KMS-11 (cell line): ENCODE measurements around the gene TK2.
"Not testable (repeated sequence)": the region's sequence is repeated elsewhere in the genome, so short reads cannot be mapped to it uniquely, and the experiment has no call there.

ENCODE experiments used
- H2AFZ ChIP-seq: fragments of 200-600 bp; sonication (generic); 2 replicates; pipeline ENCODE4 v1.6.1; 2016; ENCODE audit warnings: antibody characterized with exemption, mixed run types, low read depth
- H3K27ac ChIP-seq: fragments of 200-600 bp; sonication (generic); 2 replicates; pipeline ENCODE4 v1.6.1; 2016; ENCODE audit warnings: mild to moderate bottlenecking, mixed run types
- H3K27me3 ChIP-seq: fragments of 200-600 bp; sonication (generic); 2 replicates; pipeline ENCODE4 v1.6.1; 2017; ENCODE audit warnings: mild to moderate bottlenecking, low read depth, mixed run types, moderate library complexity; ENCODE audit not compliant: insufficient read depth
- H3K36me3 ChIP-seq: fragments of 200-600 bp; sonication (generic); 2 replicates; pipeline ENCODE4 v1.6.1; 2017; ENCODE audit warnings: mild to moderate bottlenecking, mixed run types; ENCODE audit not compliant: insufficient read depth
- H3K4me1 ChIP-seq: fragments of 200-600 bp; sonication (generic); 2 replicates; pipeline ENCODE4 v1.6.1; 2016; ENCODE audit warnings: mild to moderate bottlenecking, low read depth, mixed run types; ENCODE audit not compliant: poor library complexity, severe bottlenecking
- H3K4me2 ChIP-seq: fragments of 200-600 bp; sonication (generic); 2 replicates; pipeline ENCODE4 v1.7.0; 2016; ENCODE audit warnings: mild to moderate bottlenecking, mixed run types
- H3K4me3 ChIP-seq: fragments of 200-600 bp; sonication (generic); IDR thresholded peaks from 2 replicates; pipeline ENCODE4 v1.6.1; 2017; ENCODE audit warnings: low read depth, low read length, mixed read lengths; ENCODE audit not compliant: insufficient read depth
- H3K79me2 ChIP-seq: fragments of 200-600 bp; sonication (generic); 2 replicates; pipeline ENCODE4 v1.6.1; 2016; ENCODE audit warnings: low read depth, mixed run types; ENCODE audit not compliant: insufficient read depth
- H3K9ac ChIP-seq: fragments of 200-600 bp; sonication (generic); 2 replicates; pipeline ENCODE4 v1.6.1; 2016; ENCODE audit warnings: mild to moderate bottlenecking, mixed run types
- H4K20me1 ChIP-seq: fragments of 200-600 bp; sonication (generic); 2 replicates; pipeline ENCODE4 v1.6.1; 2016; ENCODE audit warnings: mild to moderate bottlenecking, mixed run types; ENCODE audit not compliant: insufficient read depth
- TF ChIP-seq, protein P1 (sequence below): fragments of 200-600 bp; sonication (generic); conservative IDR thresholded peaks from 2 replicates; pipeline ENCODE4 v1.6.1; 2017; ENCODE audit warnings: low read depth, mild to moderate bottlenecking, antibody characterized with exemption, low read length, moderate library complexity, mixed read lengths

TK2 gene

DNA sequence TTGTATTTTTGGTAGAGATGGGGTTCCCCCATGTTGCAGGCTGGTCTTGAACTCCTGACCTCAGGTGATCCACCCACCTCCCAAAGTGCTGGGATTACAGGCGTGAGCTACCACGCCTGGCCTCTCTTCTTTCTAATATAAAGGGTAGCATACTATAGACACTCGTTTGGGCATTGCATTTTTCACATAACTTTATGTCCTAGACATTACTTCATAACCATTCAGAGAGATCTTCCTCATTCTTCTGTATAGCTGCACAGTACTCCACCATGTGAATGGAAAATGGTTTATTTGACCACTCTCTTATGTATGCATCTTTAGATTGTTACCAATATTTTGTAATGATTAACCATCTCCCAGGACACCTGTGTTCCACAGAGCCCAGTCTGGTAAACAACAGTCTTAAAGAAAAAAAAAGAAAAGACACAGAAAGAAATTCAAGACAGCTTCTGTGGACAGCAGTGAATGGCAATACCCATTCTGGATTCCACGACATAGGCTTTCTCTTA lies 42.1 kb downstream of the TK2 start:
- no peaks in the 10 kb centered on the region for H3K79me2 ChIP-seq
- no peak overlapping the region for H3K9ac ChIP-seq
- no peak overlapping the region for H3K4me3 ChIP-seq
- H3K27ac ChIP-seq: no peak overlapping the region
- H4K20me1 ChIP-seq: no peaks in the 10 kb centered on the region
- H3K4me1 ChIP-seq: peaks cover 12% of the 10 kb centered on the region
- H3K4me2 ChIP-seq: no peak overlapping the region
- H3K36me3 ChIP-seq: no peaks in the 10 kb centered on the region
- H3K27me3 ChIP-seq: no peaks in the 10 kb centered on the region
- TF ChIP-seq, protein P1, sequence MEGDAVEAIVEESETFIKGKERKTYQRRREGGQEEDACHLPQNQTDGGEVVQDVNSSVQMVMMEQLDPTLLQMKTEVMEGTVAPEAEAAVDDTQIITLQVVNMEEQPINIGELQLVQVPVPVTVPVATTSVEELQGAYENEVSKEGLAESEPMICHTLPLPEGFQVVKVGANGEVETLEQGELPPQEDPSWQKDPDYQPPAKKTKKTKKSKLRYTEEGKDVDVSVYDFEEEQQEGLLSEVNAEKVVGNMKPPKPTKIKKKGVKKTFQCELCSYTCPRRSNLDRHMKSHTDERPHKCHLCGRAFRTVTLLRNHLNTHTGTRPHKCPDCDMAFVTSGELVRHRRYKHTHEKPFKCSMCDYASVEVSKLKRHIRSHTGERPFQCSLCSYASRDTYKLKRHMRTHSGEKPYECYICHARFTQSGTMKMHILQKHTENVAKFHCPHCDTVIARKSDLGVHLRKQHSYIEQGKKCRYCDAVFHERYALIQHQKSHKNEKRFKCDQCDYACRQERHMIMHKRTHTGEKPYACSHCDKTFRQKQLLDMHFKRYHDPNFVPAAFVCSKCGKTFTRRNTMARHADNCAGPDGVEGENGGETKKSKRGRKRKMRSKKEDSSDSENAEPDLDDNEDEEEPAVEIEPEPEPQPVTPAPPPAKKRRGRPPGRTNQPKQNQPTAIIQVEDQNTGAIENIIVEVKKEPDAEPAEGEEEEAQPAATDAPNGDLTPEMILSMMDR: no peak
- H2AFZ ChIP-seq: no peak overlapping the region

DNA sequence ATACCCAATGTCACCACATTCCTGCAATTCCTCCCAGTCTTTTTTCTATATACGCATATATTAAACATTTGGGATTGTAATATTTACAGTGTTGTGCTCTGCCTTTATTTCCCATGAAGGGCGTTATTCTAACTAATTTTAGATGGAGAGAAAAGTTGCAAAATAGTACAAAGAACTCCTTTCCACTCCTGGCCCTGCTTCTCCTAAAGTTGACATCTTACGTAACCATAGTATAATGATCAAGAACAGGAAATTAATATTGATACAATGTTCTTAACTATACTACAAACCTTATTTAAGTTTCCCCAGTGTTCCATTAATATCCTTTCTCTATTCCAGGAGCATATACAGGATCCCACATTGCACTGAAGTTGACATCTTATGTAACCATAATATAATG lies 46.3 kb downstream of the TK2 start:
- Histone ChIP-seq H3K4me1 (no peaks in the 10 kb centered on the region), H3K27ac (no peak overlapping the region), H3K27me3 (no peaks in the 10 kb centered on the region), H3K36me3 (no peaks in the 10 kb centered on the region), H3K79me2 (no peaks in the 10 kb centered on the region), H2AFZ (no peak overlapping the region), H3K4me2 (no peak overlapping the region), H3K9ac (no peak overlapping the region), H3K4me3 (no peak overlapping the region), H4K20me1 (no peaks in the 10 kb centered on the region)
- TF ChIP-seq, protein P1: no peak

DNA sequence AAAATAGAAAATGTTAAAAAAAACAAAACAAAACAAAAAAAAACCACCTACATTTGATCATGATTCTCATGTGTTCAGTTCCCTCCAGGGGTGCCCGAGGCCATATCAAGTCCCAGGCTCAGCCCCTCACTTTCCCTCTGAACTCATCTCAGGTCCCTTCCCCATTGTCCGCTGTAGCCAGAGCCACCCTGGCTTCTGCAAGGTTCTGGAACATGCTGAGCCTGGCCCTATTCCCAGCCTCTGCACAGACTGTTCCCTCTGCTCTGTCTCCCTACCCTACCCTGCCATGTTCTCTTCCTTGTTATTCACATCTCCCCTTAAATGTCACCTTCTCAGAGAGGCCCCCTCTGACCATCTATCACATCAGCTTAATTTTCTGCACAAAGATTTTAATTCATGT lies 46.9 kb downstream of the TK2 start:
- Histone ChIP-seq H3K4me1 (no peaks in the 10 kb centered on the region), H3K36me3 (no peaks in the 10 kb centered on the region), H4K20me1 (no peaks in the 10 kb centered on the region), H3K79me2 (no peaks in the 10 kb centered on the region), H3K4me2 (no peak overlapping the region), H3K9ac (no peak overlapping the region), H3K4me3 (no peak overlapping the region), H3K27ac (no peak overlapping the region), H3K27me3 (no peaks in the 10 kb centered on the region), H2AFZ (no peak overlapping the region)
- TF ChIP-seq, protein P1: no peak

DNA sequence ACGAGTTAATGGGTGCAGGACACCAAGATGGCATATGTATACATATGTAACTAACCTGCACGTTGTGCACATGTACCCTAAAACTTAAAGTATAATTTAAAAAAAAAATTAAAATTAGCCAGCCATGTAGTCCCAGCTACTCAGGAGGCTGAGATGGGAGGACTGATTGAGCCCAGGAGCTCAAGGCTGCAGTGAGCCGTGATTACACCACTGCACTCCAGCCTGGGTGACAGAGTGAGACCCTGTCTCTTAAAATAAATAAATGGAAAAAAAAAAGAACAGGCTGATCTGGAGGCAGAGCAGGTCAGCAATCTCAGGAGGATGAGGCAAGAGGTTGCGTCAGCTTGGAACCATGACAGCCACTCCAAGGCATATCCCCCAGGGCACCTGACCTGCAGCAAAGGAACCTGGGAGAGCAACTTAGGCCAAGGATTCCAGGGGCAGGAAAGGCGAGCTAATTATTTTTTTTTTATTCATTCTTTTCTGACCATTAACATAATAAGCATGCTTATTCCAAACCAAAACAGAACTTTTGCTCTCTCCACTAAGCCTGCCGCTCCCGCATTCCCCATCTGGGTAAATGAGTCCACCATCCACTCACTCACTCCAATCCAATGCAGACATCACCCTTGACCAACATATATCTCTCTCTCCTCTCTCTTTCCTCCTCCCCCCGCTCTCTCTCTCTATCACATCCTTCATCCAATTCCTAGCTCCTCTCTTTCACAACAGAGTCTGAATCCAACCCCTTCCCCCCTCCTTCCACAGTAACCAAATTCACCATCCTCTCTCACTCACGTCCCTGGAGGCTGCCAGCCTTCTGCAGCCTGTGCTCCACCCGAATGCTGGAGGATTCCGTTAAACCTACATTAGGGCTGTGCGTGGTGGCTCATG lies 47.7 kb downstream of the TK2 start:
- no peaks in the 10 kb centered on the region for H3K4me1 ChIP-seq
- H3K4me2 ChIP-seq: no peak overlapping the region
- no peak overlapping the region for H2AFZ ChIP-seq
- H3K79me2 ChIP-seq: no peaks in the 10 kb centered on the region
- H3K4me3 ChIP-seq: no peak overlapping the region
- H3K27me3 ChIP-seq: no peaks in the 10 kb centered on the region
- H3K36me3 ChIP-seq: no peaks in the 10 kb centered on the region
- H3K27ac ChIP-seq: no peak overlapping the region
- H3K9ac ChIP-seq: no peak overlapping the region
- TF ChIP-seq, protein P1: no peak
- H4K20me1 ChIP-seq: no peaks in the 10 kb centered on the region

DNA sequence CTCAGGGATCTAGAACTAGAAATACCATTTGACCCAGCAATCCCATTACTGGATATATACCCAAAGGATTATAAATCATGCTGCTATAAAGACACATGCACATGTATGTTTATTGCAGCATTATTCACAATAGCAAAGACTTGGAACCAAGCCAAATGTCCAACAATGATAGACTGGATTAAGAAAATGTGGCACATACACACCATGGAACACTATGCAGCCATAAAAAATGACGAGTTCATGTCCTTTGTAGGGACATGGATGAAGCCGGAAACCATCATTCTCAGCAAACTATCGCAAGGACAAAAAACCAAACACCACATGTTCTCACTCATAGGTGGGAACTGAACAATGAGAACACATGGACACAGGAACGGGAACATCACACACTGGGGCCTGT lies 48.4 kb downstream of the TK2 start:
- H3K79me2 ChIP-seq, H3K4me2 ChIP-seq, H3K4me3 ChIP-seq, H3K9ac ChIP-seq, H4K20me1 ChIP-seq, H3K36me3 ChIP-seq, H3K27ac ChIP-seq, H2AFZ ChIP-seq, H3K4me1 ChIP-seq, H3K27me3 ChIP-seq: not testable (repeated sequence)

DNA sequence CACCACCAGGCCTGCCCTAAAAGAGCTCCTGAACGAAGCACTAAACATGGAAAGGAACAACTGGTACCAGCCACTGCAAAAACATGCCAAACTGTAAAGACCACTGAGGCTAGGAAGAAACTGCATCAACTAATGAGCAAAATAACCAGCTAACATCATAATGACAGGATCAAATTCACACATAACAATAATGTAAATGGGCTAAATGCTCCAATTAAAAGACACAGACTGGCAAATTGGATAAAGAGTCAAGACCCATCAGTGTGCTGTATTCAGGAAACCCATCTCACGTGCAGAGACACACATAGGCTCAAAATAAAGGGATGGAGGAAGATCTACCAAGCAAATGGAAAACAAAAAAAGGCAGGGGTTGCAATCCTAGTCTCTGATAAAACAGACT lies 52.0 kb downstream of the TK2 start:
- not testable (repeated sequence) for H3K4me2 ChIP-seq, H3K79me2 ChIP-seq, H3K9ac ChIP-seq, H4K20me1 ChIP-seq, H3K27ac ChIP-seq, H2AFZ ChIP-seq, H3K4me3 ChIP-seq, H3K36me3 ChIP-seq, H3K27me3 ChIP-seq
- peaks cover 12% of the 10 kb centered on the region for H3K4me1 ChIP-seq

DNA sequence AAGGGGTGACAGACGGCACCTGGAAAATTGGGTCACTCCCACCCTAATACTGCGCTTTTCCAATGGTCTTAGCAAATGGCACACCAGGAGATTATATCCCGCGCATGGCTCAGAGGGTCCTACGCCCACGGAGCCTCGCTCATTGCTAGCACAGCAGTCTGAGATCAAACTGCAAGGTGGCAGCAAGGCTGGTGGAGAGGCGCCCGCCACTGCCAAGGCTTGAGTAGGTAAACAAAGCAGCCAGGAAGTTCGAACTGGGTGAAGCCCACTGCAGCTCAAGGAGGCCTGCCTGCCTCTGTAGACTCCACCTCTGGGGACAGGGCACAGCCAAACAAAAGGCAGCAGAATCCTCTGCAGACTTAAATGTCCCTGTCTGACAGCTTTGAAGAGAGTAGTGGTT lies 53.7 kb downstream of the TK2 start:
- H4K20me1 ChIP-seq, H3K9ac ChIP-seq, H3K27me3 ChIP-seq, H2AFZ ChIP-seq, H3K79me2 ChIP-seq, H3K27ac ChIP-seq, H3K4me2 ChIP-seq, H3K4me3 ChIP-seq, H3K36me3 ChIP-seq: not testable (repeated sequence)
- H3K4me1 ChIP-seq: peaks cover 12% of the 10 kb centered on the region
